Hematopoietic multipotent progenitor cell treated with erythropoietin and hydrocortisone succinate and interleukin-3 and kit ligand, for 15 days (in vitro differentiated cells): ENCODE measurements around the gene TMEM222.

ENCODE experiments used
- DNase-seq: peaks from one replicate; pipeline ENCODE4 v3.0.0-alpha.2; 2015; ENCODE audit warnings: low spot score

The TMEM222 gene

DNA sequence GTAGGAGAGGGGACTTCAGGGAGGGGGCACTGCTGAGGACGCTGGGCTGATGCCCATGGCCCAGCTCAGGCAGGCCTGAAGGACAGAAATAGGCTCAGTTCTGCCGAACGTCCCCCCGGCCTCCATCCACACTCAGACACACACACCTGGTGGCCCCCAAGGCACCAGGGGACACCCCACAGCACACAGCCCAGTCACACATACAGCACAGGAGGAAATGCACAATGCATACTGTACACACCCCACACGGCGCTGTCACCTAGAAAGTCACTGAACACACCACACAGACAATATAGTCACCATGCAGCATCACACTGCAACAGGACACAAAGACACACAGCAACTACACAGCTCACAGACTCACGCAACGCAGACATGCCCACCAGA is 20.4 kb downstream of the TMEM222 start:
- DNase-seq, result no peak

DNA sequence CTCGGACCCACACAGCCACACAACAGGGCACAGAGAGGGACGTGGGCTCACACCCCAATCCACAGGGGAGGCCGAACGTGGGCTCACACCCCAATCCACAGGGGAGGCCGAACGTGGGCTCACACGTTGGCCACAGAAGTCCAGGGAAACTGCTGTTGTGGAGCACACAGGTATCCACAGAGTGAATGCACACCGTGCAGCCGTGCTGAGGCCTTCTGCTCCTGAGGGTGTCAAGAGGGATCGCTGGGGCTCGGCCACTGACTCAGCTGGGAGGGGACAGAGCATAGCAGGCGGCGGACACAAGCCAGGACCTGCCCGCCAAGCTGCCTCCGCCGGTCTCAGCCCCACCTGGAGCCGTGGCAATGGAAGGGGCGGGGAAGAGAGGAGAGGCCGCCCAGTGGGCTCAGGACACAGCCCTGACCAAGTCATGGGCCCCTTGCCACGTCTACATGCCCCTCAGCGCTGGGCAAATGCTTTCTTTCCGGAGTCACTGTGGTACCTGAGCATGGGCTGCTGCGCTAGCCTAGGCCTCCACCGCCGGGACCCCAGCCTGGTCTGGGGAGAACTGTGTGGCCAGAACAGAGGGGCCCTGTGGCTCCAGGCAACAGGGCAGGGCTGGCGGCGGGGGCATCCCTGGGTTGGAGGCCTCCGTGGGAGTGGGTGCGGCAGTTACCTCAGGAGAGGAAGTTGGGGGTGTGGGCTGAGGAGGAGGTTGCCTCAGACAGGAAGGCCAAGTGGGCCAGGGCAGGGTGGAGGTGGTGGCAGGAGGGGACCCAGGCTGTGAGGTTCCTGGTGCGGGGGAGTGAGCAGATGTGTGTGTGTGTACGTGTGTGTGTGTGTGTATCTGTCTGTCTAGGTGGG is 21.0 kb downstream of the TMEM222 start:
- no peak for DNase-seq

DNA sequence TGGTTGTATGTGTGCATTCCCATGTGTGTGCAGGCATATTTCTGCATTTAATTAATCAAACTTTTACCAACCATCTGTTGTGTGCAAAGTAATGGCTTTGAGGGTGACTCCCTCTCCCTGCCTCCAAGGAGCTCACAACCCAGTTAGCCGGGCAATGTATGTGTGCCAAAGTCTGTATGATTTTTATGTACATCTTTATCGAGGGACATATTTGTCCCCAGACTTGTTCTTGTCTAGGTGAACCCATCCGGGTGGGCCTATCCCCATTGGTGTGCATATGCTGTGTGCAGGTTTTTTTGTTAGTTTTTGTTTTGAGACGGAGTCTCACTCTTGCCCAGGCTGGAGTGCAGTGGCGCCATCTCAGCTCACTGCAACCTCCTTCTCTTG is 21.7 kb downstream of the TMEM222 start:
- no peak for DNase-seq

DNA sequence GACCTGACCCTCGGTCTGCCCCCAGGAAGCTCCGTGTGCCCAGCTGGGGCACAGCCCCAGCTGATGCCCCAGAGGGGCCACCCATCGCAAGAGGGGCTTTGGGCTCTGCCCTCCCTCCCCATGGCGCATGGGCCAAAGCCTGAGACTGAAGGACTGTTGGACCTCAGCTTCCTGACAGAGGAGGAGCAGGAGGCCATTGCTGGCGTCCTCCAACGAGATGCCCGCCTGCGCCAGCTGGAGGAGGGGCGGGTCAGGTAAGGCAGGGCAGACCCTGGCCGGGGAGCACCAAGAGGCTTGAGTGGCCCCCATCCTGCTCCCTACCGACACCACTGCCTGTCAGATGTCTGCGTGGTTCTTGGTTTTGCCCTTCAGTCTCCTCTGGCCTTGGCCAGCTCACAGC is 23.3 kb downstream of the TMEM222 start:
- no peak for DNase-seq

DNA sequence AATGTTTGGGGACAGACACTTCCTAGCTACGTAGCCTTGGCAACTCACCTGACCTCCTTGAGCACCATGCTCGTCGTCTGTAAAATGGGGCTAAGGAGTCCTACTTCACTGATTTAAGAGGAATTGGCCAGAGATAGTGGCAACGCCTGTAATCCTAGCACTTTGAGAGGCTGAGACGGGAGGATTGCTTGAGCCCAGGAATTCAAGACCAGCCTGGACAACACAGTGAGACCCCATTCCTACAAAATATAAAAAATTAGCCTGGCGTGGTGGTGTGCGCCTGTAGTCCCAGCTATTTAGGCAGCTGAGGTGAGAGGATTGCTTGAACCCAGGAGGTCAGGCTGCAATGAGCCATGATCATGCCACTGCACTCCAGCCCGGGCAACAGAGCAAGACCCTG is 24.4 kb downstream of the TMEM222 start:
- DNase-seq, result no peak

DNA sequence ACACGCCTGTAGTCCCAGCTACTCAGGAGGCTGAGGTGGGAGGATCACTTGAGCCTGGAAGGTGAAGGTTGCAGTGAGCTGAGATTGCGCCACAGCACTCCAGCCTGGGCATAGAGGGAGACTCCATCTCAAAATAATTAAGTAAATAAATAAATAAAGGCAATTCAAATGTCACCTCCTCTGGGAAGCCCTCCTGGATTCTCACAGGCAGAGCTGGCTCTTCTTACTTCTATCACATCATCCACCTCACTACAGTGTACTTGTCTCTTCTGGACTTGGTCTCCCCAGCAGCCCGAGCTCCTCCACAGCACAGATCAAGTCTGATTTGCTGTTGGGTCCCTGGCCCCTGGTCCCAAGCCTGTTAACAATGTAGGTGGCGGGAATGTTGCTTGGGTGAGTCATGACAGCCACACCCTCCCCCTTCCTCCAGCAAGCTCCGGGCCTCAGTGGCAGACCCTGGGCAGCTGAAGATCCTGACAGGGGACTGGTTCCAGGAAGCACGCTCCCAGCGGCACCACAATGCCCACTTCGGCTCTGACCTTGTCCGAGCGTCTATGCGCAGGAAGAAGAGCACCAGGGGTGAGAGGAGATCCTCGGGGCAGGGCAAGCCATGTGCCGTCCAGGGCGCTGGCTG is 25.1 kb downstream of the TMEM222 start:
- DNase-seq, result no peak

DNA sequence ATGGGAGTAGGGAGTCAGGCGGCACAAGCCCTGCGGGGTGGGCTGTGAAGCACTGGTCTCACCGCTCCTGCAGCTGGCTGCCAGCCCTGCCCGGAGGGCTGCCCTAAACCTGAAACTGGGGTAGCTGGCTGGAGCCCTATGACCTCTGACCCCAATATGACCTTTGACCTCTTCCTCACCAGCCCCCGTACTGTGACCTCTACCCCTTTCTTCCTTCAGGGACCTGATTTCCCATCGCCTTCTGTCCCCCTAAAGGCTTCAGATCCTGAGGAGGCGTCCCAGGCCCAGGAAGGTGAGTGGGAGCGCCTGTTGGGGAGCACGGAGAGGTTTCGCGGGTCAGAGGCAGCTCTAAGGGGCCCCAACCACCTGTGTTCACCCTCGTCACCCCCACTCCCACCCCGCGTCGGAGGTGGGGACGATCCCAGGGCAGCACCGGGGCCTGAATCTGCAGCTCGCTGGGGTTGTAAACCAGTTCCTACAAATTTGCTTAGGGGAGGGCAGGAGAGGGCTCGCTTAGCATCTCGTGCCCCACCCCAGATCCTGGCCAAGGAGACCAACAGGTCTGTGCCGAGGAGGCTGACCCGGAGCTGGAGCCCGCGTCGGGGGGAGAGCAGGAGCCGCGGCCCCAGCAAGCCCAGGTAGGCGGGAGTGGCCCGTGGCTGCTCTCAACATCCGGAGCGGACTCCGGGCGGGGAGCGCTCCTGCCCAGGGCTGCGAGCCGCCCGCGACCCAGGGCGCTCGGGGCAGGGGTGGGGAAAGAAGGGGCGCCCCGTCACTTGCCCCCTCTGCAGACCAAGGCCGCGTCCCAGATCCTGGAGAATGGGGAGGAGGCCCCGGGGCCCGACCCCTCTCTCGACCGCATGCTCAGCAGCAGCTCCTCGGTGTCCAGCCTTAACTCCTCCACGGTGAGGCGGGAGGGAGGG is 27.2 kb downstream of the TMEM222 start:
- DNase-seq, result no peak

DNA sequence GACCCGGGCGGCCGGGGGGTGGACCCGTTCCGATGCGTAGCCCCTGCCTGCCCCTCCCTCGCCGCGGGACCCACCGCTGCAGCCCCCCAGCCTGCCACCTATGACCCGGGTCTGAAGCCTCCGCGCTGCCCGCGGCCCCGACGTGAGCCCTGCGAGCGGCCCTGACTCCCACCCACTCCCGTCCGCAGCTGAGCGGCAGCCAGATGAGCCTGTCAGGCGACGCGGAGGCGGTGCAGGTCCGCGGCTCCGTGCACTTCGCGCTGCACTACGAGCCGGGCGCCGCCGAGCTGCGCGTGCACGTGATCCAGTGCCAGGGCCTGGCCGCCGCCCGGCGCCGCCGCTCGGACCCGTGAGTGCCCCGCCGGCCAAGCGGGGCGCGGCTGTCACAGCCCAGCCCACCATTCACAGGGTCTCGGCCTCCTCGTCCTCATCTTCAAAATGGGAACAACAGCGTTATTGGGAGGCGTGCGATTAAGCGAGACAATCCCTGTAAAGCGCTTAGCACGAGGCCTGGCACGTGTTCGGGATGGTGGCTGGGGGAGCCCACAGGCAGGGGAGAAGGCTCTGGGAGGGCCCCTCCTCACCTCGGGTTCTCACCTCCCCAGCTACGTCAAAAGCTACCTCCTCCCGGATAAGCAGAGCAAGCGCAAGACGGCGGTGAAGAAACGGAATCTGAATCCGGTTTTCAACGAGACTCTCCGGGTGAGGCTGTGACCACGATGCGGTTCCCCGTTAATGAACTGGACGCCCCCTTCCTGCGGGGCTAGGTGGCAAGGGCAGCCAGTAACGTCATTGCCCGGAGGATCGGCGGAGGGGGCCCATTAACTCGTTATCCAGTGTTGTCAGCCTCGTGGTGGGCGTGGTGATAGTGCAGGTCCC is 28.1 kb downstream of the TMEM222 start:
- DNase-seq, result no peak

DNA sequence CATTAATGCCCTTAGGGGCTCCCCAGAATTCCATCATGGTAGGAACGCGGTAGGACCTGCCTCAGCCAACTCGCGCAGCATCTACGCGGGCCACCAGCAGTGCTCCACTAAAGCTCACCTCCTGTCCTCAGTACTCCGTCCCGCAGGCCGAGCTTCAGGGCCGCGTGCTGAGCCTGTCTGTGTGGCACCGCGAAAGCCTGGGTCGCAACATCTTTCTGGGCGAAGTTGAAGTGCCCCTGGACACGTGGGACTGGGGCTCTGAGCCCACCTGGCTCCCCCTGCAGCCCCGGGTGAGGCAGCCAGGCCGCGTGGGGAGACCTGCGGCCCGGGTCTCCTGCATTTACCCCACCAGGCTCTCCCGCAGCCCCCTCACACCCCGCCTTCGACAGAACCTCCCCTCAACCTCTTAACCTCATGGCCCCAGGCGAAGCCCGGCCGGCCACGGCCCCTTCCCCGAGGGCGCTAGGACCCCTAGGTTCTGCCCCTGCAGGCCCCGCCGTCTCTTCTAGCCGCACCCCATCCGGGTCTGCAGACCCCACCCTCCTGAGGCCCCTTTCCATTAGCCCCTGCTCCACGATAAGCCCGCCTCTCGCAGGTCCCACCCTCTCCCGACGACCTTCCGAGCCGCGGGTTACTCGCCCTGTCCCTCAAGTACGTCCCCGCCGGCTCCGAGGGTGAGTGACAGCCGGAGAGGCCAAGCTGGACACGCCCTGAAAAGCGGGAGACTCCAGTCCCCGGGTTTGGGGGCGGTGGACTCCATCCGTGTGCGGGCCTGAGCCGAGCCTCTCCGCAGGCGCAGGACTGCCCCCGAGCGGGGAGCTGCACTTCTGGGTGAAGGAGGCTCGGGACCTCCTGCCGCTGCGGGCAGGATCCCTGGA is 28.9 kb downstream of the TMEM222 start:
- no peak for DNase-seq

DNA sequence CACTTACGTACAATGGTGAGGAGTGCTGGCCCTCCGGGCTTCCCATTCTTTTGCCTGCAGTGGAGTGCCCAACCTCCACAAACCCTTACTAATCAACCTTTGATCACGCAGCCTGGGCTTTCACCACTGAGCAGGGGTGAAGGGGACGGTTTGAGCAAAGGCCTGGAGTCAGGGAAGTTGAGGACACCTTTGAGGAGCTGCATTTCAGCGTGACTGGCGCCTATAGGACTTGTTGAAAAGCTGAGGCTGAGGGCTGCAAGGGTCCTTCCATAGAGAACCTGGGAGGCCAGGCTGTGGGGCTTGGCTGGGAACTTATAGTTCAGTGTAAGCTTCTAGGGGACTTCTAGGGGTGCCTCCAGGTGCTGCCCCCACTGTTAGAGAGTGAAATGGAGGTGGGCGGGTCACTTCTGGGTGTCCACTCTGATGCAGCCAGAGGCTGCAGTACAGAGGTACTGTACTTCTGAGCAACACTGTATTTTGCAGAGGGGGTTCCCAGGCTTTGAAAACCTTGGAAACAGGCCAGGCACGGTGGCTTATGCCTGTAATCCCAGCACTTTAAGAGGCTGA is 29.7 kb downstream of the TMEM222 start:
- no peak for DNase-seq

DNA sequence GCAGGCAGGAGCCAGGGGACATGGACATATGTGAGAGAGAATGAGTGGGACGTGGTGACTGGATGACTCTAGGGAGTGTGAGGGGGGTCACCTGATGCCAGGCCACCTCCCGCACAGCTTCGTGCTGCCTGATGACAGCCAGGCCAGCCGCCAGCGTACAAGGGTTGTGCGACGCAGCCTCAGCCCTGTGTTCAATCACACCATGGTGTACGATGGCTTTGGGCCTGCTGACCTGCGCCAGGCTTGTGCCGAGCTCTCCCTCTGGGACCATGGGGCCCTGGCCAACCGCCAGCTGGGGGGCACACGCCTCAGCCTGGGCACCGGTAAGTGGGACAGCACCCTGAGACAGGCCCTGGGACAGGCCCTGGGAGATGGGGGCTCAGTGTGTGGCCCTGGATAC is 31.2 kb downstream of the TMEM222 start:
- no peak for DNase-seq

DNA sequence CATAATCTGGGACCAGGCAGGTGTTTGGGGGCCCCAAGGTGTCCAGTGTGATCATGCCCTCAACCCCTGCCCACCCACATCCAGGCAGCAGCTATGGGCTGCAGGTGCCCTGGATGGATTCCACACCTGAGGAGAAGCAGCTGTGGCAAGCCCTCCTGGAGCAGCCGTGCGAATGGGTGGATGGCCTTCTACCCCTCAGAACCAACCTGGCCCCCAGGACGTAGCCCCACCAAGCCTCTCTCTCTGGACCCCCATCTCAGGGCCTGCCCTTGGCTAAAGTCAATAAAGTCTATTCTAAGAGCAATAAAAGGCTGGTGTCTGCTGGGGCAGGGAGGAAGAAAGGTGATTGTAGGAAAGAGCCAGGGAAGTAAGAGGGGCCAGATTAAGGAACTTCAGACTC is 31.7 kb downstream of the TMEM222 start:
- DNase-seq, result no peak

DNA sequence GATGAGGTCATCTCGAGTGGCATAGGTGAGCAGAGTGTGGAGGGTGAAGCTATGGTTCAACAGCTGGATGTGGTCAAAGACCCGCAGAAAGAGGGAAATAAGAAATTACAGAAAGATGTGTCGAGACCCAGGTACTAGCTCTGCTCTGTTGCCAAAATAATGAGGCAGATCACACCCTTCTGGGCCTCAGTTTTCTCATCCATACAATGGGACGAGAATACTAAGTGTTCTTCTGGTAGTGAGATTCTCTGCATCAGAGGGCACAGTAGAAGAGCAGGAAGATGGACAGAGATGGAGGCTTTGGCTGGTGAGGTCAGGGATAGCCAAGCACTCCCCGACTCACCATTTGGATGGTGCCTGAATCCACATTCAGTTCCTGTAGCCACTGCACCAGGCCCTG is 33.7 kb downstream of the TMEM222 start:
- DNase-seq, result no peak

DNA sequence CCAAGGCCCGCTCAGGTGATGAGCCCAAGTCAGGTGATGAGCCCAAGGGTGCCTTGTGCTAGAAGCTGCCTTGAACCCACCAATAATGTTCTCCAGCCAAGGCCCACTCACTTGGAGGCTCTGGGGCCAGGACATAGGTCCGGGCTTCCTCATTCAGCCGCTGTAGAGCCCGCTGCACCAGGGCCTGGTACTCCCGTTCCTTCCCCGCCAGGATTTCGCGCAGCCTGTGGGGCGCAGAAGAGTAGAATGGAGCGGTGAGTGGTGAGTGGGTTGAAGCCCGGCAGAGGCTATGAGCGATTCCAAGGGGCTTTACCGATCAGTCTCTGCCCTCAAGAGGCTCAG is 34.3 kb downstream of the TMEM222 start:
- no peak for DNase-seq

DNA sequence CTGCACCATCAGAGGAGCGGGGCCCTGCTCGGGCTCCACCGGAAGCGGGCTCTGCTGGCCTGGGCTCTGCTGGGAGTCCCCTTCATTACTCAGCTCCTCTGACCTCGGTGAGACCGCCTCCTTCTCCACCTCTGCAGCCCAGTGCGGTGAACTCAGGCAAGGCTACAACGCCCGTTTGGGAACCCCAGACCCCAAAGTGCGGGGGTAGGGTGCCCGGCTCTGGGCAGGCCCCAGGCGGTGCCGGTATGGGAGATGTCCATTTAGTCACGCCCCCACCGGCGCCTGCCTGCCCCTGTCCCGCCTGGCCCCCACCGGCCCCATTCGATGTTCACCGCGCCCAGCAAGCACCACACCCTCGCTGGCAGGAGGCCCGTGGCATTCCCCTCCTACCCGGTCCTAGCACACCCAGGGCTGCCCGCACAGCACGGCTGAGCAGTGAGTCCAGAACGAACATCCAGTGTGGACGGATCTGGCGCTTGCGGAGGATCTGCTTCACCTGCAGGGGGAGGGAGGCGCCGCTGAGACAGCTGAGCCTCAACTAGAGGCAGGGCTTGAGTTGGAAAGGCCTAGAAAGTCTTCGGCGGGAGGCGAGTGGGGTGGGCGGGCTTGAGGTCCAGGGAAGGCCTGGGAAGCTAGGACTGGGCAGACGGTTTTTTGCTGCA is 34.8 kb downstream of the TMEM222 start:
- DNase-seq, result peak; percentile 59

DNA sequence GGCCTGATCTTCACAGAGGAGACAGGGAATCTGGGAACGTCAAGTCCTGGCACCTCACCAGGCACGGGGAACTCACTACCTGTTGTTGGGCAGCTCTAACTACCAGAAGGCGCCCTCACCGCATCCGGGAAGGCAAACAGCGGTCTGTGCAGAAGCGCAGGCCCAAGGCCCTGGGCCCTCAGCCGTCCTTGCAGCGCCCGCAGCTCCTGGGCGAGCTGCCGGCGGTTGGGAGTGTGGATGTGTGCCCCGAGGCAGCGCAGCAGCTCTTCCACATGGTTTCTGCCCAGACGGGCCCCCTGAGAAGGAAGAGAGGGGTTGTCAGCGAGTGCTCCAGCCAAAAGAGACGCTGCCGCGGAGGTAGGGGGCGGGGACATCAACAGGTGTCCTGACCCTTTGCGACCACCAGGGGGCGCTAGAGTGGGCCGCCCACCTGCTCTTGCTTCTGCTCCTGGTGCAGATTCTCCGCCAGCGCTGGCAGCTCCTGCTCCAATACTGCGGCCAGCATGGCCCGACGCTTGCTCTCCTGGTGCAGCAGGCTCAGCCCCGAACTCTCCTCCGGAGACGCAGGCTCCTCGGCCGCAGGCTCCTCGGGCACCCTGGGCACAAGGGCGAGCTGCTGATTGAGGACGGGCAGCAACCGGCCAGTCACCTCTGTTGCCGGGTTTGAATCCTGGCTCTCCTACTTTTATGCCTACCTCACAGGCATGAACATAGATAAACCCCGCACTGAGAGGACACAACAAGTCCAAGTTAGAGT is 35.5 kb downstream of the TMEM222 start:
- peak; percentile 76 for DNase-seq

DNA sequence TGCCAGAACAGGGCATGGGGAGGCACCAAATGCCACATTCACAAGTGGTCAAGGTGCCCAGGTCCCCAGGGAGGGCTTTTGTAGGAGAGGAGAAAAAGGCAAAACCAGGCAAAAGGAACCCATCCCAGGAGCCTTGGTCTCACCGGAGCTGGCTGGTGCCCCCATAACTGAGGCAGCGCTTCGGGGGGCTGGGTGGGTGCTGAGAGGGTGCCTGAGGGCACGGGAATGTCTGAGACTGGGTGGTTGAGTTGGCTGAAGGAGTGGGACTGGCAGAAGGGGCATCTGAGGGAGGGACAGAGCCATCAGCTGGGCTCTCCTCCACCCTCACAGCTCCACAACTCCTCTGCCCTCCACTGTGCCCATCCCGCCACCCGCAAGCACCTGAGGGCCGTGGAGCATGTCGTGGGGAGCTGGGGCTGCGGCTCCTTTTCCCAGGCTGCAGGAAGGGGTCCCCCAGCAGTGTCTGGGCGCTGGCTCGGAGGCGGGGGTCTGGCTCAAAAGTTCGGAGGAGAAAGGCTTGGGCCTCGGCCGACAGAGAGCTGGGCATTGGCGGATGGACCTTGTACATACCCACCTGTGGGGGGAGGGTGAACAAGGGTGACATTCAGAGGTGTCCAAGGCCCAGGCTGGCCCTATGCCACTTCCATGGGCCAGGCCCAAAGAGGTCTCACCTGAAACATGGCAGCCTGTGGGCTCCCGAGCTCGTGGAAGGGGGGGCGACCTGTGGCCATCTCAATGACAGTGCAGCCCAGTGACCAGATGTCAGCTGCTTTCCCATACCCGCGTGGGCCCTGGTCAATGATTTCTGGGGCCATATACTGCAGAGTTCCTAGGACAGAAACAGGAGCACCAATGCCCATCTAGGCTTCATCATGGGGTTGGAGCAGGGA is 36.3 kb downstream of the TMEM222 start:
- no peak for DNase-seq

DNA sequence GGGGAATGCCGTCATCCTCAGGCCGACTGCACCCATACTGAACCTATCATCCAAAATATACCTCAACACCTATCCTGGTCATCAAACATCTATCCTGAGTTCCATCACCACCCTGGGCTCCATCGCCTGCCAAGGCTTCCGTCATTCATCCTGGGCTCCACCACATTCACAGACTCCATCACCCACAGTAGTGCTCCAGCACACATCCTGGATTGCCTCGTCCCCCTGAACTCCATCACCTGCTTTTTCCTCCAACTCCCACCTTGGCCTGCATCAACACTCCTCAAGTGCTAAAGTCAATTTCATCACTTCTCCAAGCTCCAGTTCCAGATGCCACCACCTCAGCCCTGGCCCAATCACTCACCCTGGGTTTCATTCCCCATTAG is 37.0 kb downstream of the TMEM222 start:
- no peak for DNase-seq
